Vagina (tissue), 2 donors: ENCODE results near the gene MORN5. TPM values are rescaled to one million over a fixed set of nuclear protein-coding genes. Genes with fewer than 3 reads are reported as not detected.

Source experiments
- DNase-seq, 2 donors: peaks; one replicate each; pipeline ENCODE4 v3.0.0-alpha.2; 2017; ENCODE audit errors: extremely low spot score in 2 of 2
- H3K27ac ChIP-seq: fragments of 200-600 bp; sonication (generic); one replicate; pipeline ENCODE4 v1.5.1; 2019
- H3K27me3 ChIP-seq: fragments of 200-600 bp; sonication (generic); one replicate; pipeline ENCODE4 v1.5.1; 2019
- H3K36me3 ChIP-seq, 2 donors: fragments of 200-600 bp; sonication (generic); one replicate each; pipeline ENCODE4 v1.5.1; 2017 to 2019
- H3K4me1 ChIP-seq: fragments of 200-600 bp; sonication (generic); one replicate; pipeline ENCODE4 v1.5.1; 2019
- H3K4me3 ChIP-seq, 2 donors: fragments of 200-600 bp; sonication (generic); 1 replicate in 1 of 2; 2 replicates in 1 of 2; pipeline ENCODE4 v1.5.1; 2016 to 2019
- H3K9me3 ChIP-seq: fragments of 200-600 bp; sonication (generic); one replicate; pipeline ENCODE4 v1.5.1; 2019
- POLR2A ChIP-seq, 2 donors: fragments of 450-650 bp; IDR thresholded peaks; one replicate each; pipeline ENCODE4 v1.6.1; 2017; ENCODE audit warnings: antibody characterized with exemption in 2 of 2, mild to moderate bottlenecking in 2 of 2, moderate library complexity in 2 of 2
- POLR2AphosphoS5 ChIP-seq, 2 donors: sonication (generic); formaldehyde crosslinking; IDR thresholded peaks; one replicate each; pipeline ENCODE4 v1.9.0; 2017; ENCODE audit warnings: antibody characterized with exemption in 2 of 2, mild to moderate bottlenecking in 2 of 2, low read depth in 1 of 2; ENCODE audit not compliant: insufficient read depth in 1 of 2
- intact Hi-C: fragments of 100-400 bp; cut with DNase I; formaldehyde crosslinking; loops from one replicate; pipeline ENCODE4 v1.15.1; 2023
- total RNA-seq: library from RNA; depleted of rRNA; stranded (reverse); fragments of >200 nt; gene quantifications from one replicate; pipeline ENCODE4 v1.2.3, GENCODE V29; 2016
- TF ChIP-seq, protein P1 (sequence below), 3 experiments: fragments of 450-650 bp in 2 of 3; fragments of 200-600 bp in 1 of 3; sonication (generic) in 1 of 3; IDR thresholded peaks; one replicate each; pipeline ENCODE4 v1.5.1; 2017 to 2019; ENCODE audit warnings: antibody characterized with exemption in 3 of 3, mild to moderate bottlenecking in 2 of 3, moderate library complexity in 2 of 3

The MORN5 gene
- total RNA-seq, 1 donor from 2014 or later = not detected

DNA sequence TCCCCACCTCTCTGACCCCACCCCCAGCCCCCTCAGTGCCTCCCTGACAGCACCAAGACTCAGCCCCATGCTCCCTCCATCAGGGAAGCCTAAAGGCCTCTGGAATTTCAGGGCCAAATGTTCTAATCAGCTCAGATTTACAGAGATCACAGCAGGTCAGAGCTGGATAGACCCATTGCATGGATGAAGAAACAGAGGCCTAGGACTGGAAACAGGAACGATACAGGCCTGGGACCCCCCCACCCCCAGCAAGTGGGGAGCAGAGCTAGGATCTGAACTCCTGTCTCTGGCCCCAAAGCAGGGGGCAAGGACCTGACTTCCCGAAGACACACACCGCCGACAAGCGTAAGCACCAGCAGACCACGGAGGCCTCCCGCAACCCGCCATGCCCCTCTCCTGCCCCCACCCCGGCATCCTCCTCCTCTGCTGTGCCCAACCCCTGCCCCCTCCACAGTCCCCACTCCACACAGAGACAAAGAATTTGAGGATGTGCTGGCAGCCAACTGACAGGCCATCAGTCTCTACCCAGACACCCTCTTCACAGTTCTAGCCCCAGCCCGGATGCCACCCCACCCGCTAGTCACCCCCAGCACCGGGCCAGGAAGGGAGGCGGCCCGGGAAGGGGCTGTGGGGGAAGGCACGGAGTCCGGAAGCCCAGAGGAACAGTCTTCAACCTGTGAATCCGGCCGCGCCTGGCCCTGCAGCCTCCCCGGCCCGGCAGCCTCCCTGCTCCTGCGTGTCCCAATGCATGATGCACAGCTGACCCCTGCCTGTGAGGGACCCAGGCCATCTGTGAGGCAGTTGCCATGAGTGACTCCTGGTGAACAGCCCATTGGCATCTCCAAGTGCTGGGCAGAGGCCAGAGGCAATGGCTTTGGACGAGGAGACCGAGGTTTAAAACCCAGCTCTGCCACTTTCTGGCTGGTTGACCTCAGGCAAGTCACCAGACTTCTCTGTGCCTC is 31.4 kb upstream of the MORN5 start:
- Histone ChIP-seq H3K4me3 (no peak overlapping the region), H3K27me3 (peaks cover 4% of the 10 kb centered on the region), H3K9me3 (no peaks in the 10 kb centered on the region), H3K36me3 (no peaks in the 10 kb centered on the region), H3K27ac (no peak overlapping the region), H3K4me1 (peaks cover 15% of the 10 kb centered on the region)
- DNase-seq = no peak
- intact Hi-C loops = no loop called here
- TF ChIP-seq POLR2AphosphoS5 (IDR thresholded peaks at IDR 0.05; ENCODE audit: insufficient read depth in 1 of 2, low read depth in 1 of 2) = peak in 1 of 2 donors; percentile 57
- TF ChIP-seq, protein P1, sequence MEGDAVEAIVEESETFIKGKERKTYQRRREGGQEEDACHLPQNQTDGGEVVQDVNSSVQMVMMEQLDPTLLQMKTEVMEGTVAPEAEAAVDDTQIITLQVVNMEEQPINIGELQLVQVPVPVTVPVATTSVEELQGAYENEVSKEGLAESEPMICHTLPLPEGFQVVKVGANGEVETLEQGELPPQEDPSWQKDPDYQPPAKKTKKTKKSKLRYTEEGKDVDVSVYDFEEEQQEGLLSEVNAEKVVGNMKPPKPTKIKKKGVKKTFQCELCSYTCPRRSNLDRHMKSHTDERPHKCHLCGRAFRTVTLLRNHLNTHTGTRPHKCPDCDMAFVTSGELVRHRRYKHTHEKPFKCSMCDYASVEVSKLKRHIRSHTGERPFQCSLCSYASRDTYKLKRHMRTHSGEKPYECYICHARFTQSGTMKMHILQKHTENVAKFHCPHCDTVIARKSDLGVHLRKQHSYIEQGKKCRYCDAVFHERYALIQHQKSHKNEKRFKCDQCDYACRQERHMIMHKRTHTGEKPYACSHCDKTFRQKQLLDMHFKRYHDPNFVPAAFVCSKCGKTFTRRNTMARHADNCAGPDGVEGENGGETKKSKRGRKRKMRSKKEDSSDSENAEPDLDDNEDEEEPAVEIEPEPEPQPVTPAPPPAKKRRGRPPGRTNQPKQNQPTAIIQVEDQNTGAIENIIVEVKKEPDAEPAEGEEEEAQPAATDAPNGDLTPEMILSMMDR (IDR thresholded peaks at IDR 0.05) = no peak

- intact Hi-C loops = no loop called here
- DNase-seq = no peak
- TF ChIP-seq, protein P1 (IDR thresholded peaks at IDR 0.05) = no peak
- TF ChIP-seq POLR2A (IDR thresholded peaks at IDR 0.05) (no peak), POLR2AphosphoS5 (IDR thresholded peaks at IDR 0.05; ENCODE audit: insufficient read depth in 1 of 2, low read depth in 1 of 2) (no peak)
These were observed 30.8 kb upstream of the MORN5 start for GRCh38 chr9:122128969-122129343.

GRCh38 chr9:122129969-122130368 is 29.7 kb upstream of the MORN5 start:
- no peaks in the 10 kb centered on the region for H3K9me3 ChIP-seq
- TF ChIP-seq POLR2AphosphoS5 (IDR thresholded peaks at IDR 0.05; ENCODE audit: insufficient read depth in 1 of 2, low read depth in 1 of 2) (no peak), POLR2A (IDR thresholded peaks at IDR 0.05) (no peak)
- TF ChIP-seq, protein P1 (IDR thresholded peaks at IDR 0.05) = no peak
- H3K36me3 ChIP-seq = no peaks in the 10 kb centered on the region
- H3K27ac ChIP-seq = no peak overlapping the region
- no peak overlapping the region for H3K4me3 ChIP-seq
- peaks cover 15% of the 10 kb centered on the region for H3K4me1 ChIP-seq
- no peak for DNase-seq
- intact Hi-C loops = no loop called here
- H3K27me3 ChIP-seq = peaks cover 4% of the 10 kb centered on the region

More at GRCh38 chr9:122128969-122129343, 30.8 kb upstream of the MORN5 start:
- peaks cover 15% of the 10 kb centered on the region for H3K4me1 ChIP-seq
- H3K36me3 ChIP-seq = no peaks in the 10 kb centered on the region
- no peak overlapping the region for H3K27ac ChIP-seq
- no peak overlapping the region for H3K4me3 ChIP-seq
- H3K9me3 ChIP-seq = no peaks in the 10 kb centered on the region
- peaks cover 4% of the 10 kb centered on the region for H3K27me3 ChIP-seq

GRCh38 chr9:122130837-122131236 is 28.9 kb upstream of the MORN5 start:
- H3K9me3 ChIP-seq = no peaks in the 10 kb centered on the region
- DNase-seq = no peak
- no peak overlapping the region for H3K27ac ChIP-seq
- H3K36me3 ChIP-seq = no peaks in the 10 kb centered on the region
- H3K4me1 ChIP-seq = peaks cover 13% of the 10 kb centered on the region
- H3K4me3 ChIP-seq = no peak overlapping the region
- TF ChIP-seq POLR2AphosphoS5 (IDR thresholded peaks at IDR 0.05; ENCODE audit: insufficient read depth in 1 of 2, low read depth in 1 of 2) (no peak), POLR2A (IDR thresholded peaks at IDR 0.05) (no peak)
- TF ChIP-seq, protein P1 (IDR thresholded peaks at IDR 0.05) = no peak
- H3K27me3 ChIP-seq = no peaks in the 10 kb centered on the region
- intact Hi-C loops = no loop called here
